Adrenal gland (tissue), 12 donors: Measurements from ENCODE around the gene ASTL. TPM values are rescaled to one million over a fixed set of nuclear protein-coding genes. Genes with fewer than 3 reads are reported as not detected.

Experiments
- DNase-seq, 7 donors: peaks; one replicate each; pipeline ENCODE4 v3.0.0-alpha.2; 2019 to 2020
- H3K27ac ChIP-seq, 5 donors: fragments of 200-600 bp; sonication (generic) in 4 of 5; 1 replicate in 3 of 5; 2 replicates in 2 of 5; pipeline versions ENCODE4 v1.5.1 to v1.8.0; 2016 to 2020; ENCODE audit warnings: mild to moderate bottlenecking in 1 of 5
- H3K27me3 ChIP-seq: fragments of 200-600 bp; 2 replicates; pipeline ENCODE4 v1.8.0; 2021
- H3K36me3 ChIP-seq, 2 donors: fragments of 200-600 bp; replicated peaks in 1 of 2; 1 replicate in 1 of 2; 2 replicates in 1 of 2; pipeline versions ENCODE4 v1.5.1 to v1.8.0; 2018 to 2022
- H3K4me1 ChIP-seq, 2 donors: fragments of 200-600 bp; replicated peaks in 1 of 2; 1 replicate in 1 of 2; 2 replicates in 1 of 2; pipeline versions ENCODE4 v1.5.1 to v1.8.0; 2018 to 2021
- H3K4me3 ChIP-seq, 4 donors: fragments of 200-600 bp; sonication (generic) in 3 of 4; one replicate each; pipeline ENCODE4 v1.5.1; 2016 to 2018
- H3K9me3 ChIP-seq, 3 donors: fragments of 200-600 bp; sonication (generic) in 1 of 3; replicated peaks in 1 of 3; 1 replicate in 2 of 3; 2 replicates in 1 of 3; pipeline versions ENCODE4 v1.5.1 to v1.8.0; 2016 to 2021
- POLR2A ChIP-seq, 2 donors: fragments of 450-650 bp; IDR thresholded peaks; one replicate each; pipeline ENCODE4 v1.6.1; 2017; ENCODE audit warnings: antibody characterized with exemption in 2 of 2, mild to moderate bottlenecking in 2 of 2, moderate library complexity in 1 of 2
- WGBS, 4 donors: extraction: QIAGEN DNeasy Blood & Tissue Kit in 2 of 4; methylation state at CpG; one replicate each; pipeline versions ENCODE4 v1.1.5 to v1.1.7; 2013 to 2017; 5-methylcytosine and 5-hydroxymethylcytosine counted together
- intact Hi-C, 2 donors: fragments of 100-400 bp; cut with DNase I; formaldehyde crosslinking; loops; one replicate each; pipeline versions ENCODE4 v1.14.1 to v1.15.0; 2022 to 2023
- polyA plus RNA-seq, 3 donors: library from polyadenylated mRNA; stranded (reverse); fragments of 200-250 nt in 2 of 3; fragments of 350-450 nt in 1 of 3; fragmentation: Illumina TruSeq in 1 of 3; extraction: RNeasy Lipid Tissue Mini Kit (QIAGEN cat#74804) in 1 of 3; gene quantifications; one replicate each; pipeline ENCODE4 v1.2.3, GENCODE V29; 2013 to 2014
- total RNA-seq, 9 donors: library from RNA; depleted of rRNA in 4 of 9; stranded (reverse); fragments of >200 nt in 4 of 9; fragments of 120-200 nt in 1 of 9; fragmentation: NEBNext Ultra II Directional in 1 of 9; extraction: Animal tissue kit (Norgen Biotek cat#: 25700) in 1 of 9; gene quantifications; one replicate each; pipeline versions ENCODE4 v1.1.0 to v1.2.4, GENCODE V29; 2013 to 2023
- TF ChIP-seq, protein P1 (sequence below), 6 experiments: fragments of 450-650 bp in 4 of 6; fragments of 200-600 bp in 2 of 6; sonication (generic) in 1 of 6; IDR thresholded peaks; 1 replicate in 5 of 6; 2 replicates in 1 of 6; pipeline versions ENCODE4 v1.5.1 to v1.8.0; 2016 to 2021; ENCODE audit warnings: antibody characterized with exemption in 6 of 6, mild to moderate bottlenecking in 2 of 6, moderate library complexity in 1 of 6
- donor health status: healthy with polysubstance abuse.
- donor health status: Bipolar disorder and iron deficiency.
- donor health status: DM: yes; HTN: yes; CAD: no.
- donor health status: DM: no; HTN: no; CAD: no.
- donor health status: DM: no; HTN: no; CAD: no.
- donor health status: DM: yes; HTN: yes; CAD: no.

ASTL gene
- total and polyA plus RNA-seq, 12 donors, result not detected

- peak overlapping the region in 2 of 4 donors; percentile 17 to 70 for H3K4me3 ChIP-seq
- H3K4me1 ChIP-seq, result peaks cover 0 to 8% of the 10 kb centered on the region in 2 donors
- 39 to 60% (median 49%) methylated on average over 51 to 77 of the region's 77 CpGs for WGBS, 4 donors
- H3K9me3 ChIP-seq, result no peaks in the 10 kb centered on the region
- H3K36me3 ChIP-seq, result no peaks in the 10 kb centered on the region
- no peak for DNase-seq
- H3K27ac ChIP-seq, result no peak overlapping the region
- intact Hi-C loops, result loop anchor here in 1 of 2 donors (5.0 to 10.0 kb wide), 2 partner anchors 91 to 119 kb away; no protein-coding TSS in a partner anchor
- peaks cover 23% of the 10 kb centered on the region for H3K27me3 ChIP-seq
- TF ChIP-seq, protein P1, sequence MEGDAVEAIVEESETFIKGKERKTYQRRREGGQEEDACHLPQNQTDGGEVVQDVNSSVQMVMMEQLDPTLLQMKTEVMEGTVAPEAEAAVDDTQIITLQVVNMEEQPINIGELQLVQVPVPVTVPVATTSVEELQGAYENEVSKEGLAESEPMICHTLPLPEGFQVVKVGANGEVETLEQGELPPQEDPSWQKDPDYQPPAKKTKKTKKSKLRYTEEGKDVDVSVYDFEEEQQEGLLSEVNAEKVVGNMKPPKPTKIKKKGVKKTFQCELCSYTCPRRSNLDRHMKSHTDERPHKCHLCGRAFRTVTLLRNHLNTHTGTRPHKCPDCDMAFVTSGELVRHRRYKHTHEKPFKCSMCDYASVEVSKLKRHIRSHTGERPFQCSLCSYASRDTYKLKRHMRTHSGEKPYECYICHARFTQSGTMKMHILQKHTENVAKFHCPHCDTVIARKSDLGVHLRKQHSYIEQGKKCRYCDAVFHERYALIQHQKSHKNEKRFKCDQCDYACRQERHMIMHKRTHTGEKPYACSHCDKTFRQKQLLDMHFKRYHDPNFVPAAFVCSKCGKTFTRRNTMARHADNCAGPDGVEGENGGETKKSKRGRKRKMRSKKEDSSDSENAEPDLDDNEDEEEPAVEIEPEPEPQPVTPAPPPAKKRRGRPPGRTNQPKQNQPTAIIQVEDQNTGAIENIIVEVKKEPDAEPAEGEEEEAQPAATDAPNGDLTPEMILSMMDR (IDR thresholded peaks at IDR 0.05), result no peak
- TF ChIP-seq POLR2A (IDR thresholded peaks at IDR 0.05), result no peak
Observed at GRCh38 chr2:96115631-96116423, 22.5 kb downstream of the ASTL start.

DNA sequence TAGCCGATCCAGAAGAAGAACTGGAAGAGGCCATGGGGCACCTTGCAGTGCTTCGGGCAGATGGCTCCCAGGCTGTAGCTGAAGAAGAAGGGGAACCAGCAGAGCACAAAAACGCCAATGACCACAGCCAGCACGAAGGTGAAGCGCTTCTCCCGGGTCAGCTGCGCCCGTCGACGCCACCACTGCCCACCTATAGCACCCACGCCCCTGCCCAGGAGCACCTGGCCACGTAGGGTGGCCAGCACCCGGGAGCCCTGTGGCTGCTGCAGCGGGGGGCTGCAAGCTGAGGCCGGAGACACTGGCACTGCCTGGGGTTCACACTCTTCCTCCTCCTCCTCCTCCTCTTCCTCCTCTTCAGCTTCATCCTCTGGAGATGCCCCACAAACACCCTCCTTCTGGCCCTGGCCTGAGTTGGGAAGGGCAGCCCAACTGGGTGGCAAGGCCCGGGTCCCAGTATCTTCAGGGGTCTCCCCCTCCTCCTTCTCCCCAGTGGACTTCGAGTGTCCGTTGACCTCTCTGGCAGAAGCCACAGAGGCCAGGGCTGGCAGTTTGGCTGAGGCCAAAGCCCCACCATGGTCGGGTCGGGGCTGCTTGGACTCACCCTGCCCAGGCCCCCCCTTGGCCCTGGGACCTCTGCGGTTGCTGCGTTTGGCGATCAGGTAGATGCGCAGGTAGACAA is 23.3 kb downstream of the ASTL start:
- intact Hi-C loops, result loop anchor here in 1 of 2 donors (5.0 to 10.0 kb wide), 2 partner anchors 90 to 118 kb away; no protein-coding TSS in a partner anchor
- H3K9me3 ChIP-seq, result no peaks in the 10 kb centered on the region
- no peak overlapping the region for H3K27ac ChIP-seq
- H3K4me1 ChIP-seq, result peaks cover 0 to 8% of the 10 kb centered on the region in 2 donors
- peaks cover 23% of the 10 kb centered on the region for H3K27me3 ChIP-seq
- TF ChIP-seq, protein P1 (IDR thresholded peaks at IDR 0.05), result no peak
- no peak for TF ChIP-seq POLR2A (IDR thresholded peaks at IDR 0.05)
- WGBS, 4 donors, result 83 to 94% (median 88%) methylated on average over 18 to 24 of the region's 24 CpGs
- H3K36me3 ChIP-seq, result no peaks in the 10 kb centered on the region
- H3K4me3 ChIP-seq, result no peak overlapping the region
- DNase-seq, result no peak

- Histone ChIP-seq H3K27me3 (peaks cover 23% of the 10 kb centered on the region), H3K9me3 (no peaks in the 10 kb centered on the region), H3K27ac (no peak overlapping the region), H3K4me1 (peaks cover 0 to 8% of the 10 kb centered on the region in 2 donors), H3K4me3 (no peak overlapping the region), H3K36me3 (no peaks in the 10 kb centered on the region)
- TF ChIP-seq, protein P1 (IDR thresholded peaks at IDR 0.05), result no peak
- no peak for TF ChIP-seq POLR2A (IDR thresholded peaks at IDR 0.05)
- no peak for DNase-seq
- intact Hi-C loops, result loop anchor here in 1 of 2 donors (10.0 kb wide), 1 partner anchor 90 kb away; no protein-coding TSS in a partner anchor
- WGBS, 4 donors, result 76 to 92% (median 84%) methylated on average over 7 to 13 of the region's 13 CpGs
Observed at GRCh38 chr2:96114546-96114902, 23.8 kb downstream of the ASTL start.

DNA sequence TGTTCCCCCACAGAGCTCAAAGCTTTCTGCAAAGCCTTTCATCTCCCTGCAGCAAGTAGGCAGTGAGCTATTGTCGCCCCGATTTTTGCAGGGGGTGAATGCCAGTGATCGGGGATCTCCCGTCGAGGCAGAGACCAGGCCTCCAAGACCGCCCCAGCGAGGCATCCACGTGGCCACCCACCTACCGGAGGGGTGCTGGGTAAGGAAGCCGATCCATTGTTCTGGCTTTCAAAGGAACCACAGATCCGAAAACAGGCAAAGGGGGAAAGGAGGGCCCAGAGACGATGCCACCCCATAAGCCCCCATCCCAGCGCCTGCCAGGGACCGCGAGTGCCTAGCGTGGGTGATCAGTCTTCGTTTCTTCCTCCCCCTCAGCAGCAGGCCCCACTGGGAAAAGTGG is 24.4 kb downstream of the ASTL start:
- Histone ChIP-seq H3K9me3 (no peaks in the 10 kb centered on the region), H3K4me1 (peaks cover 0 to 8% of the 10 kb centered on the region in 2 donors), H3K4me3 (no peak overlapping the region), H3K36me3 (no peaks in the 10 kb centered on the region), H3K27ac (no peak overlapping the region), H3K27me3 (peaks cover 23% of the 10 kb centered on the region)
- TF ChIP-seq POLR2A (IDR thresholded peaks at IDR 0.05), result no peak
- TF ChIP-seq, protein P1 (IDR thresholded peaks at IDR 0.05), result no peak
- no peak for DNase-seq
- intact Hi-C loops, result loop anchor here in 1 of 2 donors (10.0 kb wide), 1 partner anchor 89 kb away; no protein-coding TSS in a partner anchor
- WGBS, 4 donors, result 74 to 90% (median 87%) methylated on average over 17 of the region's 17 CpGs
